ENCODE measurements around the gene BARX2.

DNA sequence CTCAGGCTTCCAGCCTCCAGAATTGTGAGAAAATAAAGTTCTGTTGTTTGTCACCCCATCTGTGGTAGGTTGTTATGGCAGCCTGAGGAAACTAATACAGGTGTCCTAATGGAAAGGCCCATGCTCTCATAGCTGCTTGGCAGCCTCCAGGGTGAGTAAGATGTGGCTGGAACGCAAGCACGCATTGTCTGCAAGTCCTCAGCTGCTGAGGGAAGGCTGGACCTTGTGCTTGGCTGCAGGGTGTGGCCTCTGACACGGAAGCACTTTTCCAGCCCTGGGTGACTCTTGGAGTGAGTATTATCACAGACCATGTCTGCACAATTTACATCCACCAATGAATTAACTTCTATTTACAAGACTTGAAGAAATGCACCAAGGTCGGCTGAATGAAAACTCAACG, 44.4 kb upstream of the BARX2 start:
- TF ChIP-seq POLR2AphosphoS5 (IDR thresholded peaks at IDR 0.05; ENCODE audit: low read depth, low read length) (no peak), CTCF (IDR thresholded peaks at IDR 0.05 in 2 of 3, conservative IDR thresholded peaks at IDR 0.05 in 1 of 3; ENCODE audit: borderline replicate concordance in 1 of 3, insufficient read depth in 1 of 3, low read depth in 2 of 3, low read length in 2 of 3) (no peak), POLR2A (IDR thresholded peaks at IDR 0.05; ENCODE audit: borderline replicate concordance, extremely low read depth, insufficient read depth, insufficient read length) (no peak), REST (IDR thresholded peaks at IDR 0.05; ENCODE audit: low read depth) (no peak), ZNF274 (IDR thresholded peaks at IDR 0.05; ENCODE audit: low read depth, low read length) (no peak)
